ENCODE data around the gene NEAT1.

The NEAT1 gene

GRCh38 chr11:65422633-65423515 is at the start of gene NEAT1:
Gene NEAT1 (plus strand): TSS chr11:65422798.
- peak; percentile 91 for DNase-seq (ENCODE audit: low read depth)

GRCh38 chr11:65373839-65374580 is 48.6 kb upstream of the NEAT1 start:
- no peak for DNase-seq (ENCODE audit: low read depth)

- DNase-seq (ENCODE audit: low read depth), result no peak
Measured at GRCh38 chr11:65375012-65375411, 47.6 kb upstream of the NEAT1 start.

GRCh38 chr11:65376138-65376713 is 46.4 kb upstream of the NEAT1 start:
- no peak for DNase-seq (ENCODE audit: low read depth)

GRCh38 chr11:65377036-65377435 is 45.6 kb upstream of the NEAT1 start:
- no peak for DNase-seq (ENCODE audit: low read depth)

DNA sequence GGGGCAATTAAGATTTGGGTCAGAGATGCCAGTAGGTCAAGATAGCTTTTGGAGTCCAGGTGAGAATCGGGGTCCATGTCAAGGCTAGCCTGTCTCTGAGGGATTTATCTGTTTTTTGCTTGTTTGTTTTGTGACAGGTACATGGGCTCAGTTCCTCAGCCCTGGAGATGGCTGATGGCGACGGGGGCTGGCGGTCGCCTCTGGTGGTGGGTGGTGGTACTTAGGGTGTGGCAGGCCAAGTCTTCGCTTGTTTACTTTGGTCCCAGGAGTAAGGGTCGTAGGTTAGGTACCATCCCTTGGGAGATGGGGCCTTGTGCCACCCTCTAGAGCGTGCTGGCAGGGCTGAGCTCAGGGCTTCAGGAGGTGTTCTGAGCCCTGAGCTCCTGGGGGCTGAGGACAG is 44.8 kb upstream of the NEAT1 start:
- no peak for DNase-seq (ENCODE audit: low read depth)

- no peak for DNase-seq (ENCODE audit: low read depth)
Measured at GRCh38 chr11:65378208-65378927, 44.2 kb upstream of the NEAT1 start.

- DNase-seq (ENCODE audit: low read depth), result no peak
Measured at GRCh38 chr11:65378928-65379638, 43.5 kb upstream of the NEAT1 start.

DNA sequence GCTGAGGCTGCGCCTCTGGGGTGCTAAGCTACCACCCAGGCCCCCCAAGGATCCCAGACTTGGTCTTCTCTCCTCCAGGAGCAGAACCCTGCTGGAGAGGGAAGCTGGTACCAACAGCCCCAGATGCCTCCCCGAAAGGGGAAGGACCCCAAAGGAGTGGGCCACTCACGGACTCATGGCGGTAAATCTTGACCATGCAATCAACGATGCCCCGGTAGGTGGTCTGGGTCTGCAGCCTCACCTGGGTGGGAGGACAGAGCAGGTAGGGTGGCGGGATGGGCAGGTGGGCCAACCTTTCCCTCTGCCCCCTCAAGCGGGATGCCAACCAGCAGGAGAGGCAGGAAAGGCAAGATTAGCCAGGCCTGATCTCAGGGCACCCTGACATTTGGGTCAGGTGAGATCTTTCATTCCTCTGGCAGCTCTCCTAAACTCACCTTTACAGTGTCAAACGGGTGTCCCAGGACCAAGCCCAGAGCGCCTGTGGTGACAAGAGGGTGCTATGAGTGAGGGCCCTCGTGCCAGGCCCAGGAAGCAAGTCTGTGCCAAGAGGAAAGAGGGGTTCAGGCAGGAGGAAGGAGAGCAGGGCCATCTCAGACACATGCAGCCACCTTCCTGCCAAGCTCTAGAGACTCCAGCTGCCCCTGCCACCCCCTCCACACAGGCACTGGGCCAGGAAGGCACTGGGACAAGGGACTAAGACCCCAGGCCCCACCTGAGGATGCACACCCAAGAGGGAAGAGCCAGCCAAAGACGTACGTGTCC is 42.7 kb upstream of the NEAT1 start:
- no peak for DNase-seq (ENCODE audit: low read depth)

DNA sequence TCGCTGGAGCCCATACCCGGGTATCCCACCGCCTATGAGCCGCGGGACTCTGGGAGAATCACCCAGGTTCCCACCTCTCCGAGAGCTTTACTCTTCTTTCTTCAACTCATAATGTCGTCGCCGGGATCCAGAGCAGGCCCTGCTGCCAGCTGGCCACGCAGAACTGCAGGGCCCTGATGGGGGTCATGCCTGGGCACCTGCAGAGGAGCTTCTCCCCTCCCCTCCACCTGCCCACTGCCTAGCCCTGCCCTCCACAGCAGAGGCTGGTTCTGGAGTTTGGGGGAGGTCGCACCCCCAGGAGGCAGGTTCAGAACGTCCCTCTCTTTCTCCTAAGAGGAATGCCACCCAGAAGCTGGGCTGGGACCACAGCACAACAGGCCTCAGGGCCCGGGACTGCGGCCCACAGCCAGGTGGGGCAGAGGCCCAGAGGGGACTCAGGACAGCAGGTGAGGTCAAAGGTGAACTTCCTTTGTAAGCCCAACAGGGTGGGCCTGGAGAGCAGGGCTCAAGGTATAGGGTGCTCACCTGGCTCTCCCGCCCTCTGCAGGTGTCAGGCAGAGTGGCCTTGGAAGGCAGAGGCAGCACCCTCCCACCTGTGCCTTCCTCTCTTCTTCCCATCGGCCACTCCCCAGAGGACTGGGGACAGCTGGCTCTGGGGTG is 42.0 kb upstream of the NEAT1 start:
- DNase-seq (ENCODE audit: low read depth), result no peak

GRCh38 chr11:65381716-65382032 is 40.9 kb upstream of the NEAT1 start:
- DNase-seq (ENCODE audit: low read depth), result peak; percentile 61

DNA sequence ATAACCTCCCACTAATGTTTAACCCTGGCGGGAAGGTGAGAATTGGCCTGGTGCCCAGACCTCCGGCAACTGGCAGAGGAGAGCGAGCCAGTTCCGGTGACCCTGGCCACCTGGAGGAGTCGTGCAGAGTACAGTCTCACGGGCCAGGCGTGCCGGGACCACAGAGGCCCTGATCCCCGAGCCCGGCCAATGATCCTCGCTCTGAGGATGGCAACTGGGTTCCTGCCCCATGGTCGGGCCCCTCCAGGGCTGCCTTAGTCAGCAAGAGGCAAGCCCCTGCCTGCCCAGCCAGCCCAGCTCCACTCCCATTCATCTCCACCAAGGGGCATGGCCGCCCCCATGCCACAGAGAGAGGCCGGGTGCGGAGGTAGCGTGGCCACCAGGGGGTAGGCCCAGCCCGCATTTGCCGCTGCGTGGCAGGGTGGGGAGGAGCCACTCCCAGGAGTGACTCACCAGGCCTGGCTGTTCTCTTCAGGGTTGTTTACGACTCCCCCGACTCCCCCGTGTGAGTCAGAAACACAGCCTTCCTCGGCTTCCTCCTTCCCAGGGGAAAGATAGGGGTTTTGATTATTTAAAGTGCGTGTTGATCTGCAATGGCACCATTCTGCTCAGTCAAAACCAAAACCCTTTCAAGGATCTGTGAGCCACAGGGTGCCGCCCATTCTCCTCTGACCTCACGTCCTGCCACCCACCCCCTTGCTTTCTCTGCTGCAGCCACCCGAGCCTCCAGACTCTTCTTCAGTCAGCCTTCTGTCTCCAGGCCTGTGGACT is 40.4 kb upstream of the NEAT1 start, which contains the start of gene SLC25A45:
Gene SLC25A45, minus strand, starts transcription at position 614 of the 771 bp plus-strand sequence. CDS start 695 bp downstream, outside the sequence.
- peak; percentile 99 for DNase-seq (ENCODE audit: low read depth)

DNA sequence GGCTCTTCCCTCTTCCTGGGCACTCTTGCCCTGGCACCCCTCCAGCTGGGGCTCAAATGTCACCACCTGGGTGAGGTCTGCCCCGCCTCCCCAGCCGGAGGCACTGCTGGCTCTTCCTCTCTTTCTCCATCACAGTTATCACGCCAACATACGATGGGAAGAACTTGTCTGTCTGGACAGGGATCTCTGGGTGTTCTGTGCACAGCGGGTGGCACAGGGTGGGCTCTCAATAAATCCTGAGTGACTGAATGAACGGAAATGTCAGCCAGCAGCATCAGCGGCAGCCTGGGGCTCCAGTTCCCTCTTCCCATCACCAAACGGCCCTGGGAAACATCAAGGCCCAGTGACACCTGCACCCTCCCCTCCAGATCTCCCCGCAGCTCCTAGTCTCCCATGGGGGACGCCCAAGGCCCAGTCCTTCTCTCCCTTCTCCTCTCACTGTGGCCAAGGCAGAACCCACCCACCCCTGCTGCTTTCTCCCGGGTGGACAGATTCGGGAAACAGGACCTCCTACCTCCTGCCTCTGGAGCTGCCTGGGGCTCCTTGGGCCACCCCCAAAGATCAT is 39.7 kb upstream of the NEAT1 start:
- DNase-seq (ENCODE audit: low read depth), result no peak

- no peak for DNase-seq (ENCODE audit: low read depth)
Measured at GRCh38 chr11:65383778-65384177, 38.8 kb upstream of the NEAT1 start.

DNA sequence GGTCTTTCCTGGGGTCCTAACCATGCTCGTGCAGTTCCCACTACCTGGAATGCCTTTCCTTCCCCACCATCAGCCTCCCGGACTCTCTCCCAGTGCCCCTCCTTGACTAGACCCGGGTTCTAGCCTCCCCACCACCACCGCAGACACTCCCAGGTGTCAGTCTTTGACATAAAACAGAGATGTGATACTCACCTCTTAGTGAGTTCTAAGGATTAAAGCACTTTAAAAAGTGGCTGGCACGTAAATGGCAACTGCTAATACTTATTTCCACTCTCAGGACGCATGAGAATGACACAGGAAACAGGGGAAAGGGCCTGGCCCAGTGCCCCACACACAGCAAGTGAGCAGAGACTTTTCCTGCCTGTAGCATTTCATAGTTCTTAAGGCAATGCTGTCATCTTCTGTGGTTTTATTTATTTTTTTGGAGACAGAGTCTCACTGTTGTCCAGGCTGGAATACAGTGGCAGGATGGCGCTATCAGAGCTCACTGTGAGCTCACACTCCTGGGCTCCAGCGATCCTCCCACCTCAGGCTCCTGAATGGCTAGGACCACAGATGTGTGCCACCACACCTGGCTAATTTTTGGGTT is 38.2 kb upstream of the NEAT1 start:
- peak; percentile 37 for DNase-seq (ENCODE audit: low read depth)

DNA sequence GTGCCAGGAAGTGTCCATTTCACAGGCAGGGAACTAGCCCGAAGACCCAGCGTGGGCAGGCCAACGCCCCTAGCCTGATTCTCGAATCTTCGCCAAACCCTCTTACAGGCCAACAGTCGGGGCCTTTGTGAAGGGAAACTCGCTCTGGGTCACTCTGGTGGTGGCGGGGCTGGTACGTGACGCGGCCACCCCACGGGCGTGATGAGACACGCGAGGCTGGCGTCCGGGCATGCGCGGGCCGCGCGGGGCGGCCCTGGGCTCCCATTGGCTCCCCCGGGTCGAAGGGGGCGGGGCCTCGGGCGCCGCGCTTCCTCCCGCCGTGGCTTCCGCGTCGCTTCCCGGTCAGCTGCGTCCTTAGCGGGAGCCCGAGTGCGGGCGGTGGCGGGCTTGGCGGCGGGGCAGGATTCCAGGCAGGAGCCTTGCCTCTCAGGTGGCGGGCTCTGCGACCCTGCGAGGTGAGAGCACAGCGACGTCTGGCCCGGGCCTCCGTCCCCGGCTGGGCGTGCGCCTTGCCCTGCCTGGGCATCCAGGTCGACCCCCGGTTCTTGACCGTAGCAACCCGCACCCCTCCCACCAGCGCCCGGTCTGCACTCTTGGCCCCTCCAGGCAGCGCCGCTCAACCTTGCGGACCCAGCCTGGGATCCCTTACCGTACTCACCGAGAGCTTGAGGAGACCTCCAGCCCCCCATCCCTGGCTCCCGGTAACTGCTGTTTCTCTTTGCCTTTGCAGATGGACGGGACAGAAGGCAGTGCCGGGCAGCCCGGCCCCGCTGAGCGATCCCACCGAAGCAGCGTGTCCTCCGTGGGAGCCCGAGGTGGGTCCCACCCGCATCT is 36.1 kb upstream of the NEAT1 start, which contains the start of gene FRMD8:
Gene FRMD8, plus strand, starts transcription at position 331 of the 834 bp plus-strand sequence. Its CDS starts 400 bp downstream, at position 731.
- peak; percentile 72 for DNase-seq (ENCODE audit: low read depth)

DNA sequence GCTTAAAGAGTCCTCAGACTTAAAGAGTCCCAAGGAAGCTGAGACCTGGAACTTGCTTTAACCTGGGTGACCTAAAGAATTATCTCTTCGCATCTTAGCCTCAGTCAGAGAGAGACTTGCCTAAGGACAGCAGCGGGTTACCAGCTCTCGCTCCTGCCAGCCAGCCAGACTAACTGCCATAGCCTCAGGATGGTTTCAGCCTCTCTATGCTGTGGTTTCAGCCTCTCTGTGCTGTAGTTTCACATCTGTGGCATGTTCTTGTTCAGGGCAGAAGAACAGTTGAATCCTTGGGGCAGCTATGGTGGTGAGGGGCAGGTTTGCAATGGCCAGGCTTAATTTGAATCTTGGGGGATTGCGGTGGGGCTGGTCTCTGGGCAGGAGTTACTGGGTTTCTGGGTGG is 33.9 kb upstream of the NEAT1 start:
- no peak for DNase-seq (ENCODE audit: low read depth)
